PC-9 (cell line): ENCODE measurements around the gene ARMCX1. TPM values are rescaled to one million over a fixed set of nuclear protein-coding genes. Genes with fewer than 3 reads are reported as not detected.
A peak's percentile ranks its signal among the peaks of the same experiment; 100 is the strongest.

Source experiments
- BruUV-seq: library from RNA; stranded (reverse); fragments of 400-500 nt; replicated peaks from 2 replicates; lab custom pipeline; 2021; lab: Mats Ljungman, UMichigan
- CTCF ChIA-PET: fragments of 300-600 bp; sonication (Branson Sonifier 250); formaldehyde crosslinking; loops from one replicate; lab custom pipeline; 2022; ENCODE audit warnings: antibody characterized with exemption; lab: Charles Lee
- POLR2A ChIA-PET: fragments of 300-600 bp; sonication (Branson Sonifier 250); formaldehyde crosslinking; loops from one replicate; lab custom pipeline; 2022; ENCODE audit warnings: antibody characterized with exemption; ENCODE audit not compliant: unreplicated experiment; lab: Charles Lee
- DNase-seq, 2 experiments: peaks; one replicate each; pipeline versions ENCODE4 v3.0.0 to v3.0.0-alpha.2; 2015 to 2022; ENCODE audit warnings: mixed read lengths in 1 of 2
- H2AFZ ChIP-seq: fragments of 200-600 bp; sonication (generic); 2 replicates; pipeline ENCODE4 v1.8.1; 2017; ENCODE audit warnings: antibody characterized with exemption
- H3F3A ChIP-seq: fragments of 200-600 bp; sonication (generic); 2 replicates; pipeline ENCODE4 v1.8.1; 2017; ENCODE audit warnings: antibody characterized with exemption, mild to moderate bottlenecking, low read depth; ENCODE audit not compliant: insufficient read depth
- H3K27ac ChIP-seq: fragments of 200-600 bp; sonication (generic); 2 replicates; pipeline ENCODE4 v1.6.1; 2016; ENCODE audit warnings: mixed run types
- H3K27me3 ChIP-seq: fragments of 200-600 bp; sonication (generic); 2 replicates; pipeline ENCODE4 v1.6.1; 2016; ENCODE audit warnings: low read depth, mixed run types; ENCODE audit not compliant: insufficient read depth
- H3K36me3 ChIP-seq: fragments of 200-600 bp; sonication (generic); 2 replicates; pipeline ENCODE4 v1.6.1; 2016; ENCODE audit warnings: low read depth, mixed run types
- H3K4me1 ChIP-seq: fragments of 200-600 bp; sonication (generic); replicated peaks from 2 replicates; pipeline ENCODE4 v1.6.1; 2016; ENCODE audit warnings: mixed run types; ENCODE audit not compliant: insufficient read depth
- H3K4me2 ChIP-seq: fragments of 200-600 bp; sonication (generic); 2 replicates; pipeline ENCODE4 v1.6.1; 2017; ENCODE audit warnings: mixed run types
- H3K4me3 ChIP-seq: fragments of 200-600 bp; sonication (generic); 2 replicates; pipeline ENCODE4 v1.6.1; 2016; ENCODE audit warnings: mixed run types
- H3K79me2 ChIP-seq: fragments of 200-600 bp; sonication (generic); 2 replicates; pipeline ENCODE4 v1.6.1; 2017; ENCODE audit warnings: low read depth, mixed run types
- H3K9me2 ChIP-seq: fragments of 200-600 bp; sonication (generic); 2 replicates; pipeline ENCODE4 v1.8.1; 2017; ENCODE audit warnings: mild to moderate bottlenecking; ENCODE audit not compliant: insufficient read depth
- H3K9me3 ChIP-seq: fragments of 200-600 bp; sonication (generic); 2 replicates; pipeline ENCODE4 v1.8.1; 2016; ENCODE audit warnings: low read depth; ENCODE audit not compliant: insufficient read depth
- H4K20me1 ChIP-seq: fragments of 200-600 bp; sonication (generic); 2 replicates; pipeline ENCODE4 v1.8.1; 2017; ENCODE audit not compliant: insufficient read depth
- EZH2 ChIP-seq: fragments of 200-600 bp; sonication (generic); IDR thresholded peaks from 2 replicates; pipeline ENCODE4 v1.8.0; 2017; ENCODE audit warnings: antibody characterized with exemption, low read depth
- intact Hi-C: fragments of 100-400 bp; cut with micrococcal nuclease; formaldehyde crosslinking; loops from one replicate; pipeline ENCODE4 v1.10.0; 2022; ENCODE audit not compliant: unreplicated experiment
- total RNA-seq: library from RNA; stranded (reverse); gene quantifications from 2 replicates; pipeline ENCODE4 v1.2.3, GENCODE V29; 2021
- TF ChIP-seq, protein P1 (sequence below): fragments of 200-600 bp; sonication (generic); conservative IDR thresholded peaks from 2 replicates; pipeline ENCODE4 v1.6.1; 2017; ENCODE audit warnings: mixed run types, antibody characterized with exemption, mild to moderate bottlenecking, moderate library complexity

Gene ARMCX1
- total RNA-seq, 1 experiment from 2014 or later = 0.15 TPM

DNA sequence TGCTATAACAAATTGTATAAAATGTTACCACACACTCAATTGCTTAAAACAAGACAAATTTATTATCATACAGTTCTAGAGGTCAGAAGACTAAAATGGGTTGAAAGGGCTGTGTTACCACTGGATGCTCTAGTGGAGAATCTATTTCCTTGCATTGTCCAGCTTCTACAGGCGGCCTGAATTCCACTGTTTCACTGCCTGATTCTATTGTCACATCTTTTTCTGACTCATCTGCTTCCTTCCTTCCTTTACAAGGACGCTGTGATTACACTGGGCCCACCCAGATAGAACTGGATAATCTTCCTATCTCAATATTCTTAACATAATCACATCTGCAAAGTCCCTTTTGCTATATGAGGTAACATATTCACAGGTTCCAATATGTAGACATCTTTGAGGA is 19.4 kb upstream of the ARMCX1 start:
- intact Hi-C loops = no loop called here
- H3K4me1 ChIP-seq = no peaks in the 10 kb centered on the region
- no TSS peak for BruUV-seq
- H3K27ac ChIP-seq = no peak overlapping the region
- H3K9me3 ChIP-seq = no peaks in the 10 kb centered on the region
- no peak overlapping the region for H3K4me3 ChIP-seq
- ChIA-PET CTCF (no interaction called here), POLR2A (no interaction called here)
- H3K27me3 ChIP-seq = no peaks in the 10 kb centered on the region
- DNase-seq = no peak
- H3K9me2 ChIP-seq = no peaks in the 10 kb centered on the region
- TF ChIP-seq, protein P1, sequence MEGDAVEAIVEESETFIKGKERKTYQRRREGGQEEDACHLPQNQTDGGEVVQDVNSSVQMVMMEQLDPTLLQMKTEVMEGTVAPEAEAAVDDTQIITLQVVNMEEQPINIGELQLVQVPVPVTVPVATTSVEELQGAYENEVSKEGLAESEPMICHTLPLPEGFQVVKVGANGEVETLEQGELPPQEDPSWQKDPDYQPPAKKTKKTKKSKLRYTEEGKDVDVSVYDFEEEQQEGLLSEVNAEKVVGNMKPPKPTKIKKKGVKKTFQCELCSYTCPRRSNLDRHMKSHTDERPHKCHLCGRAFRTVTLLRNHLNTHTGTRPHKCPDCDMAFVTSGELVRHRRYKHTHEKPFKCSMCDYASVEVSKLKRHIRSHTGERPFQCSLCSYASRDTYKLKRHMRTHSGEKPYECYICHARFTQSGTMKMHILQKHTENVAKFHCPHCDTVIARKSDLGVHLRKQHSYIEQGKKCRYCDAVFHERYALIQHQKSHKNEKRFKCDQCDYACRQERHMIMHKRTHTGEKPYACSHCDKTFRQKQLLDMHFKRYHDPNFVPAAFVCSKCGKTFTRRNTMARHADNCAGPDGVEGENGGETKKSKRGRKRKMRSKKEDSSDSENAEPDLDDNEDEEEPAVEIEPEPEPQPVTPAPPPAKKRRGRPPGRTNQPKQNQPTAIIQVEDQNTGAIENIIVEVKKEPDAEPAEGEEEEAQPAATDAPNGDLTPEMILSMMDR = no peak
- no peak for TF ChIP-seq EZH2
- H3K79me2 ChIP-seq = no peaks in the 10 kb centered on the region
- no peaks in the 10 kb centered on the region for H3K36me3 ChIP-seq
- H3K4me2 ChIP-seq = no peak overlapping the region
- H3F3A ChIP-seq = no peaks in the 10 kb centered on the region
- H2AFZ ChIP-seq = no peak overlapping the region
- H4K20me1 ChIP-seq = no peaks in the 10 kb centered on the region

DNA sequence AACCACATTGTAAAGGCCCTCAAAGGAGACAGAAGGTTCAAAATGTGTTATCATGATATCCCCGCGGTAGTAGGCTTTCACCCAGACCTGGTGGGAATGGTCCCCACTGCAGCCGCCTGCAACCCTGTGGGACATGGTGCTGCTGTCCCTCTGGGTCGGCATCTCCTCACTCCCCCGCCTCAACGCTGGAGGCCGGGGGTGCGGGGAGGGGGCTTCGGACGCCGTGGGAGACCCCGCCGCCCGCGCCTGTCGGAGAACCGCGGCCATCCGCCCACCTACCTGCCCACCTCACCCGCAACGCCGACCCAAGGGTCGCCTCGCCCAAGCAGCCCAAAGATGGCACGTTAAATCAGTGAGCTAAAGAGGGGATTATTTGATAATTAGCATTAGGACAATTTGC is 11.2 kb upstream of the ARMCX1 start:
- BruUV-seq = no TSS peak
- POLR2A ChIA-PET = no interaction called here

DNA sequence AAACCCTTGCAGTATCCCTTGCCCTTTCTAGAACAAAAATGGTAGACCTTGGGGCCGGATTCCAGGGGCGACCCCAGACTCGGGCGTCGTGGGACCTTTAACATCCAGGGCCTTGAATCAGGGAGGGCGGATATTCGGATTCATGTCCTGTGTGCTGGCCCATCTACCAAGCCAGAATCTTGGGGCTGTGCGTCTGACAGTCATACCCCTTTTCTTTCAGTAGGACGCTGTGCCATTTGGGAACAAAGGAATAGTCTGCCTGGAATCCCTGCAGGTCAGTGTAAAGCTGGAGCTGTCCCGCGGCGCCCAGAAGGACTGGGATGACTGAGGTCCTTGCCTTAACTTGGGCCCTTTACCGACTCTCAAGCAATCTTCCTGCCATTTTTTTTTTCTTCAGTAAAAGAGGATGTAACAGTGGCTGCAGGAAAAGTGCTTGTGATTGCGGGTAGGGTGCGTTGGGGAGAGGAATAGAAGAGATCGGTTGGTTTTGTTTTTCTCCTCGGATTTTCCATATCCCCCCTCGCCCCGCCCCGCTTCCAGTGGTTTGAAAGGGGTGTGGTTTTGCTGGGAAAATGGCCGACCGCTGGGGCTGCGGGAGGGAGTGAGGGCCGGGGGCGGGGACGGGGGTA is 518 bp downstream of the ARMCX1 start:
- intact Hi-C loops = no loop called here

More for the DNA sequence above, 11.2 kb upstream of the ARMCX1 start:
- DNase-seq = no peak
- Histone ChIP-seq H3K27me3 (0 out of 2 replicates have a peak, but pooled peaks cover 3% of the 10 kb centered on the region), H3K79me2 (no peaks in the 10 kb centered on the region), H3K27ac (no peak overlapping the region), H3K9me2 (no peaks in the 10 kb centered on the region), H3K36me3 (no peaks in the 10 kb centered on the region), H3F3A (no peaks in the 10 kb centered on the region), H4K20me1 (no peaks in the 10 kb centered on the region), H3K4me2 (no peak overlapping the region), H2AFZ (no peak overlapping the region), H3K9me3 (no peaks in the 10 kb centered on the region), H3K4me3 (no peak overlapping the region), H3K4me1 (no peaks in the 10 kb centered on the region)
- intact Hi-C loops = no loop called here
- TF ChIP-seq, protein P1 = no peak
- TF ChIP-seq EZH2 = no peak
- CTCF ChIA-PET = no interaction called here

More for the DNA sequence above, 518 bp downstream of the ARMCX1 start:
- ChIA-PET POLR2A (no interaction called here), CTCF (no interaction called here)
- Histone ChIP-seq H3K4me2 (peak overlapping the region; percentile 69), H3K4me3 (peak overlapping the region; percentile 33; the same call in 1 of the 2 replicates), H3K4me1 (no peaks in the 10 kb centered on the region), H3K9me2 (no peaks in the 10 kb centered on the region), H3K27ac (no peak overlapping the region), H3K9me3 (no peaks in the 10 kb centered on the region), H3K79me2 (no peaks in the 10 kb centered on the region), H3K27me3 (no peaks in the 10 kb centered on the region), H2AFZ (peak overlapping the region; percentile 39; the same call in 1 of the 2 replicates), H4K20me1 (no peaks in the 10 kb centered on the region), H3K36me3 (no peaks in the 10 kb centered on the region), H3F3A (no peaks in the 10 kb centered on the region)
- BruUV-seq = no TSS peak
- no peak for DNase-seq
- TF ChIP-seq, protein P1 = no peak
- TF ChIP-seq EZH2 = no peak
